GM18508 (cell line): ENCODE data around the gene PPP2CA.
"Not testable (repeated sequence)": the region's sequence is repeated elsewhere in the genome, so short reads cannot be mapped to it uniquely, and the experiment has no call there.

Source experiments
- ATAC-seq: cut with Tn5 transposase; IDR thresholded peaks from one replicate; pipeline ENCODE4 v1.9.1; 2021; ENCODE audit warnings: moderate number of reproducible peaks; ENCODE audit not compliant: insufficient read depth, unreplicated experiment

PPP2CA gene

DNA sequence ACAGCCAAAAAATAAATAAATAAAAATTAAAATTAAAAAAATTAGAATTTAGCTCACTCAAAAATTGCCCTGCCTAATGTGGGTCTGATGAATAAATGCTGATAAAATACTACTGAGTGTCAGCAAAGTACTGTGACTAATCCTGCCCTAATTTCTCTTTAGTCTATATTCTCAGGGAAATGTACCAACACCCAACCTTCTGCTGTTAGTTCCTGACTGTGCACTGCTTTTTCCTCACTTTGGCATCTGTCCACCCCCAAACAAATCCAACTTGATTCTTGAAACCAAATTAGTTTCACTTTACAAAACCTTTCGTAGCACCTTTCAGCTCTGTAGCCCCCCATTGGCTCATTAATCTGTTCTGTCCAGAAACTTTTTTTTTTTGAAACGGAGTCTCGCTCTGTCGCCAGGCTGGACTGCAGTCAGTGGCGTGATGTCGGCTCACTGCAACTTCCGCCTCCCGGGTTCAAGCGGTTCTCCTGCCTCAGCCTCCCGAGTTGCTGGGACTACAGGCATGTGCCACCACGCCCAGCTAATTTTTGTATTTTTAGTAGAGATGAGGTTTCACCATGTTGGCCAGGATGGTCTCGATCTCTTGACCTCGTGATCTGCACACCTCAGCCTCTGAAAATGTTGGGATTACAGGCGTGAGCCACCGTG, 73.6 kb downstream of the PPP2CA start:
- ATAC-seq = not testable (repeated sequence)

- no peak for ATAC-seq
These were observed 74.2 kb downstream of the PPP2CA start for GRCh38 chr5:134151723-134152122.

DNA sequence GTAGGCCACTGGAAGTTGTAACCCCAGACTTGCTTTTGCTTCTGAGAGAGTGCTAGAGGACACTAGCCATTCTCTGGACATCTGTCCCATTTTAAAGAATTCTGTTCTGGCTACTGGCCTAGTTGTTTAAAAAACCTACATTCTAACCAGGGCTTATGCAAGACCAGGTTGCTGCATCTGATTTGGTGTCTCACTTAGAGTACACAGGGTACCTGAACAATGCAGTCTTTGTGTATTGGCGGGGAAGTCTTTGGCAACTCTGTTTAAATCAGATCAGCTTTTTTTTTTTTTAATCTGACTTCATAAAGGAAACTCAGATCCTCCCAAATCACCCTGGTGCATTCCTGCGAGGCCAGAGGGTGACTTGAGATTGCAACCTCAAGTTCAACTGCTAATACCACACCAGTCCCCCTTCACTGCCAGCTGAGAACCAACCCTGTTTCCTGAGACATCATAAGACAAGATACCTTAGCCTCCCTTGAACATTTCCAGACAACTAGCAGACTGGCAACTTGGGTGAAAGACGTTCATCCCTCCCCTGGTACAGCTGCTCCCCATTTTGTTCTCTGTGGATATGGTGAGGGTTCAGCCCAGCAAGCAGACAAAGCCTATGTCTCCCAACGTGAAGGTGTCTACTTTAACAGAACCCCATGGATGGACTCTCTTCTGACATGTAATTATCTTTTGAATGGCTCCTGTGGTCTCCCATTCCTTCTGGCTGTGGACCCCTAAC, 76.1 kb downstream of the PPP2CA start:
- no peak for ATAC-seq

- no peak for ATAC-seq
These were observed 76.8 kb downstream of the PPP2CA start for GRCh38 chr5:134148986-134149539.

- no peak for ATAC-seq
These were observed 77.6 kb downstream of the PPP2CA start for GRCh38 chr5:134148316-134148715.

DNA sequence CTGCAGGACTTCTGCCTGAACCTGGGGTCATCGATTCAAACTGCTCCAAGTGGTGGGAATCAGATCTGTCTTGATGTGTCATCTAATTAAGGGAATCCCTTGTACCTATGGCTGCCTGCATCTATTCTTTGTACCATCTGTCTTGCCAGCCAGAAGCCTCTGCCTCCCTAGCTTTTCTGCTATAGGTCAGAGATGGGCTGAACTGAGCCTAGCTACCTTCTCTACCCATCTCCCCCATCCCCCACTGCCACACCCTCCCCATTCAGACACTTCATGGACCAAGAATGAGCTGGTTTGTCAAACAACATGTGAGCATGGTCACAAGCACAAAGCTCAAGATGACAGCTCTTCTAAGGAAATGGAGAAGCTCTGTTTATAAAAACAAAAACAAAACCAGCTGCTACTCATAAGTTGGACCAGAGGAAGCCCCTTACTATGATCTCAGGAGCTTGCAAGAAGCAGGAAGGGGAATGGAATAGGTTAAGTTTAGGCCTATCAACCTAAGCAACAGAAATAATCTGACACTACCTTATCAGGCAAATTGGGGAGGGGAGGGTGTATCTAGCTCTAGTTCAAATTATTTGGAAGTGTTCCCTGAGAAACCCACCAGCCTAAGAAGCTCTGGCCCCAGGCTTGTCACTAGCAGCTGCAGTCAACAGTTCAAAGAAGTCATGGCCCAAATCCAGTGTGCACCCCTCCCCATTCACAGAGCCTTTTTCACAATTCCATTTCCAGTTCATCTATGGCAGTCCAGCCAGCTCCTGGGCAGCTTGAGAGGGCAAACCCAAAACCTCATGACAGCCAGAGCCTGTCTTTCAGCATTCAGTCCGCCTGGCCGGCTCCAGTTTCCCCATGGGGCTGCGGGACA, 79.0 kb downstream of the PPP2CA start:
- ATAC-seq = no peak

DNA sequence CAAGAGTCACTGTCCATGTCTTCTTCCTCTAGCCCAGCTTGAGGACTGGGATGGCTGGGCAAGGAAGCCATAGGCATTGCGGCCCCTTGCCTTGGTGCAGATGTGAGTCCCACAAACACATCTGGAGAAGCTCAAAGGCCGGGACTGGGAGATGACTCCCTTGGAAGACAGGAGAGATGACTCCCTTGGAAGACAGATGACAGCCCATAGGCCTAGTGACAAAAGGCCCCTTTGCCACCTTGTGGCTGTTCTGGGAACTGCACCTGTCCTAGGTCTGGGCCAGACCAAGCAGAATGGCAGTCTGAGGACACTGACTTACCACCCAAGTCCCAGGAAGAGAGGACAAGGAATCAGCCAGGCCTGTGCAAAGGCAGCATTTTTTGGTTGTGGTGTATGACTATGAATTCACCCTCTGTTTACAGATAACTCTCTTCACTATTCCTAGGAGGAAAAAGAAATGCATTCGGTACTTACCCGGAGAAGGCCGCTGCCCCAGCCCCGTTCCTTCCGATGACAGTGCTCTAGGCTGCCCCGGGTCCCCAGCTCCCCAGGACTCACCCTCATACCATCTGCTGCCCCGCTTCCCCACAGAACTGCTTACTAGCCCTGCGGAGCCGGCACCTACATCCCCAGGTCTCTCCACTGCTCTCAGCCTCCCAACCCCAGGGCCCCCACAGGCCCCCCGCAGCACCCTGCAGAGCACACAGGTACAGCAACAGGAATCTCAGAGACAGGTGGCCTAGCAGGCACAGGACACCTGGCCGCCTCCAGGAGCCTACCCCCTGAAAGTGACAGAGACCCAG, 79.9 kb downstream of the PPP2CA start:
- ATAC-seq = no peak

GRCh38 chr5:134145041-134145757, 80.7 kb downstream of the PPP2CA start:
- ATAC-seq = no peak
